DMS53 (cell line): ENCODE results near the gene GALNT2.
A peak's percentile ranks its signal among the peaks of the same experiment; 100 is the strongest.

Experiments
- DNase-seq: peaks from one replicate; lab custom pipeline; 2025; lab: John Stamatoyannopoulos, UW

GALNT2 gene

DNA sequence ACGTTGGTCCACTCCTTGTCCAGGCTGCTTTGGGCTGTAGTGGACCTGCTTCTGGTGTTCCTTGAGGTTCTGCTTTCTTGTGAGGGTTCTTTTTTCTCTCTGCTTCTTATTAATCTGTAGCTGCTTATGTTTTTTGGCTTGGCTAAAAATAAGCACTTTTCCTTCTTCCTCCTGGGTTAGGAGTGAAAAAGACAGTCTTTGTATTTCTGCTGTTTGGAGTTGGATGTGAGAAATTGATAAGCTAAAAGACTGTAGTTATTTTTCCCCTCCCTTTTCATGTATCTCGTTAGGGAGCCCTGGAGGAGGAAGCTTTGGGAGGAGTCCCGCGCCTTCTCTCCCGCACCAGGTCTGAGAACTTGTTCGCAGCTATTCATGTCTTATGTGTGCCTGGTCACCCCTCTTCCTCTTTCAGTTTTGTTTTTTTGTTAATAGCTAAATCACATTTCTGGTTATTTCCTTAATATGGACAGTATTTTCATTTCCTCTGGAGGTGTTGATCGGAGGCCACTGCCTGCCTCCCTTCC is 79.0 kb downstream of the GALNT2 start:
- no peak for DNase-seq

DNA sequence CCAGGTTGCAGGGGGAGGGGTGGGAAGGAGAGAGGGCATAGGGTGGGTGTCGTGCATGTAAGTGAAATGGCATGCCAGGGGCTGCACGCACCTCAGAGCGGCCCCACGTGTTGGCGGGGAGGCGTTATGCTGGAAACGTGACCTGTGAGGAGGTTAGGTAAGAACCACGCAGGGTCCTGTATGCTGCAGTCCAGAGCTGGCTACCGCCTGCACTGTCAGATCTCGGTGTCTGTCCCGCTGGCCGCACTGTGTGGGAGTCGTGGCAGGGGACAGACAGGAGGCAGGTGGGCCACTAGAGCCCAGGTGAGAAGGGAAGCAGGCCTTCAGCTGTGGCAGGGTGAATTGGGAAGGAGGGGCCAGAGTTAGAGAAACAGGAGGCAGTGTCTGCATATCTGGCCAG is 79.7 kb downstream of the GALNT2 start:
- DNase-seq, result no peak

DNA sequence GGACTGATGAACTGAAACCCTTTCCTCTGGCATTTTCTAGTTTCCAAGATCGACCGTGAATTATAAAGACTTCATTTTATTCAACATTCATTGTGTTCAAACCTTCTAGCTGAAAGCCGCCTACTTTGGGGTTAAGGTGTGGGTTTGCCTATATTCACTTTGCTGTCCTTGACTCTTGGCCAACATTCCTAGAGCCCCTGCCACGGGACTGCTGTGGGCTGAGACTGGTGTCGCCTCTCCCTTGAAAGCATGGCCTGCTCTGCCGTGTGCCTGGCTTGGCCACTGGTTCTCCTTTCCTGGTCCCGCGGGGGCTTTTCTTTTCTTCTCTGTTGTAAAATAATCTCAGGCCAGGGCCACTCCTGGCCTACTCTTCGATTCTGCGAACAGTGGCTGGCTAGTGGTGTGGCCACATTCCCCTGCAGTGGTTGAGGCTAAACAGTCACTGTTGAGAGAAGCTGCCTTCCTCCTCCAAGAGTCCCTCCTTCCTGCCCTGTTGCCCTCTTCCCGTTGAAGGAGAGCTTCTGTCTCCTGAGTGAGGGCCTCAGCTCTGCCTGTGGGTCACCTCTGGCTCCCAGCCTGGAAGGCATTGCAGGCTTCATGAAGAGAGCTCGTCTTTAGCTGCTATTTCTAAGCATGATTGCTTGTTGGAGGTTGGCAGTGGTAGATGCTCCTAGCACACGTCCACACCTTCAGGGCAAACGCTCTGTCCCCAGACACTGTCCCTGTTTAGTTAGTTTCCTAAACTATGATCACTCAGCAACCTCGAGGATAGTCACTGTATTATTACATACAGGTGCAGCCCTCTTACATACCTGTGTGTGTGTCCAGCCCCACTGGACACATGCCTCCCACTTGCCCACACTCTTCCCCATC is 80.5 kb downstream of the GALNT2 start:
- no peak for DNase-seq

DNA sequence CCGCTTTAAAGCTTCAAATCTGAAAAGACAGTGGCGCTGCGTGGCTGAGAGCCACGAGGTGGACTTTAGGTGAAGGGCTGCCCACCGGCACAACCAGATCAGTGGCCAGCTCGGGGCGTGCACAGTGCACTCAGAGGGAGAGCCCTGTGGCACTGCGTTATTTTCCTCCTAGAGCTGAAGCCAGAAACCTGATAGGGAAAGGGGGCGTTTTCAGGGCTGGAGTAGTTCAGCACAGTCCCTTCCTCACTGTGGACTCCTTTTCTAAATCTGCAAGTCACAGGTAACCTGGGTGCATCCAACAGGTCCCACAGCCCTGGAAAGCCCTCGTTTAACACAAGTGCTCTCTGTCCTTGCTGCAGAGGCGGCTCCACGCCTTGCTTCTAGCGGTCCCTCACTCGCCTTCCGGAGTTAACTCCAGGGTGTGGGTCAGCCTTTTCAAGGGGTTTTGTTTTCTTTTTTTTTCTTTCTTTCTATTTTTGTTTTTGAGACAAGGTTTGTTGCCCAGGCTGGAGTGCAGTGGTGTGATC is 81.2 kb downstream of the GALNT2 start:
- no peak for DNase-seq

- no peak for DNase-seq
Measured at GRCh38 chr1:230148768-230149469, 81.9 kb downstream of the GALNT2 start.

GRCh38 chr1:230149751-230150584 is 82.9 kb downstream of the GALNT2 start:
- DNase-seq, result no peak

DNA sequence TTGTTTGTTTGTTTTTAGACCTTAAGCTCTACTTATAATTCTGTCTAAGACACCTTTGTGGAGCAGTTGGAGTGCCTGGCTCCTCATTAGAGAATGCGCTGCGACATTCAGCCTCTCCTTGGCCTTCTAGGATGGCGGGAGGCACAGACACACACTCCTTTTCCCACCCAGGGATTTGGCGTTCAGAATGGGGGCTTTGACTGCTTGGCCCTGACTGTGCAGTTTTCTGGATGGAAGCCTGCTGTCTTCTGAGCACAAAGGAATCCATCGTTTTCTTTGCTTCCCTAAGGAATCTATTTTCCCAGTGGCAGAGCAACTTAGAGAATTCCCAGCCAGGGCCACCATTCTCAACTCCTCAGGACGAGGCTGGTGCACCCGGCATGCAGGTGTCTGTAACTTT is 83.6 kb downstream of the GALNT2 start:
- DNase-seq, result no peak

DNA sequence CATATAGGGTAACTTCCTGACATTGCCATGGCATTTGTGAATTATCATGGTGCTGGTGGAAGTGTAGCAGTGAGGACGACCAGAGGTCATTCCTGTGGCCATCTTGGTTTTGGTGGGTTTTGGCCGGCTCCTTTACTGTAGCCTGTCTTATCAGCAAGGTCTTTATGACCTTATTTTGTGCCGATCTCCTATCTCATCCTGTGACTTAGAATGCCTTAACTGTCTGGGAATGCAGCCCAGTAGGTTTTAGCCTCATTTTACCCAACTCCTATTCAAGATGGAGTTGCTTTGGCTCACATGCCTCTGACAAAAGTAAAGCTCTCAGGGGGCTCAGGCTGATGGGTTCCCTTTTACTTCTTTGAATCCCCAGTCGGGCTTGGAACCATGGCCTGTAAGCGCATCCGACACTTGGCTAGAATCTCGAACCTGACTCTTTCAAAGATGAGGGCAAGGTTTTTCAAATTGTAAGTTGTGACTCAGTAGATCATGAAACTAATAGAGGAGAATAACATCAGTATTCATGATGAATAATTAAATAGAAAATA is 85.0 kb downstream of the GALNT2 start:
- DNase-seq, result no peak

GRCh38 chr1:230152999-230153398 is 86.0 kb downstream of the GALNT2 start:
- DNase-seq, result no peak

- no peak for DNase-seq
Measured at GRCh38 chr1:230153641-230154296, 86.7 kb downstream of the GALNT2 start.

- DNase-seq, result no peak
Measured at GRCh38 chr1:230155021-230155420, 88.0 kb downstream of the GALNT2 start.

- no peak for DNase-seq
Measured at GRCh38 chr1:230156068-230156467, 89.0 kb downstream of the GALNT2 start.

DNA sequence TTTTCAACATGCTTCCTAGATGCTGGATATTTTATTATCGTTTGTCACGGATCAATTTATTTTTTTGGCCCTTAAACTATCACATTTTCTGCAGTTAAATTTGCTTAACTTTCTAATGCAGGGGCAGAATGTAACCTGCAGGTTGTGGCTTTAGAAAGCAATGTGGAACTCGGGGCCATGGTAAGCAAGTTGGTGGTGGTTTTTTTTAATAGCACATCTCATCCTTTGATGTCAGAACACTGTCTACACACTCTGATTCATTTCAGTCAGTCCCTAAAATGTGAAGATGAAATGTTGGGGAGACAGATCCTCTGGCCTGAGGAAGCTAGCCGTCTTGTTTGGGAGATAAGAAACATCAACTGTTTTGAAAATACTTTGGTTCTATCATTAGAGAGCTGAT is 89.5 kb downstream of the GALNT2 start:
- DNase-seq, result no peak

DNA sequence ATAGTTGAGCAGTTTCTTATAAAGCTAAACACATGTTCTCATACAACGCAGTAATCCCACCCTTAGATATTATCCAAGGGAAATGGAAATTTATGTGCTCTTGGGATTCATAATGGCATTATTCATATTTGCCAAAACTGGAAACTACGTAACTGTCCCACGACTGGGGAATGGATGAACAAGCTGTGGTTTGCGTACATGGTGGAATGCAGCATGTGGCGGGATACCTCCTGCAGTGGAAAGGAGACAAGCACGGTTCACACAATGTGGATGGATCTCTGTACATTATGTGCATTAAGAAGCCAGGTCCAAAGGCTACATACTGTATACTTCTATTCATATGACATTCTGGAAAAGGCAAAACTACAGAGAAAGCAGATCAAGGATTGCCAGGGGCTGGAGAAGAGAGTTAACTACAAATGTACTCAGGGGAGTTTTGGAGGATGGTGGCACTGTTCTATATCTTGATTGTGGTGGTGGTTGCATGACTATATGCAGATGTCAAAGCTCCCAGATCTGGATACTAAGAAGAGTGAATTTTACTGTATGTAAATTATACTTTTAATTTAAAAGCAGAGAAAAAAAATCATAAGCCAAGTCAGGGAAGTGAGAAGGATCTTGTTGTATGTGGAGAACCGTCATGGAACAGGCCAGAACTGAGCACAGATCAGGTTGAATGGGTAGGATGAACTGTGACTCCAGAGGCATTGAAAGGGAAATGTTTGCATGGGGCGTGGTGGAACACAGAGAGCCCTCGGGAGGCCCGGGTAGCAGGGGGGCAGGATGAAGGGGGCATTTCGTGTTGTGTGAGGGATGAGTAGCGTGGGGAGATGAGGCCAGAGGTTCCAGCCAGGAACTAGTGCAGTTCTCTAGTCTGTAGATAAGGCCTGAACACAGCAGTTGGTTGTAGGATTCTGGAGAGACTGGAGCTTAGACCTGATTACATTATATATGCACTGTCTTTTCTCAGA is 90.7 kb downstream of the GALNT2 start:
- DNase-seq, result peak; percentile 56

DNA sequence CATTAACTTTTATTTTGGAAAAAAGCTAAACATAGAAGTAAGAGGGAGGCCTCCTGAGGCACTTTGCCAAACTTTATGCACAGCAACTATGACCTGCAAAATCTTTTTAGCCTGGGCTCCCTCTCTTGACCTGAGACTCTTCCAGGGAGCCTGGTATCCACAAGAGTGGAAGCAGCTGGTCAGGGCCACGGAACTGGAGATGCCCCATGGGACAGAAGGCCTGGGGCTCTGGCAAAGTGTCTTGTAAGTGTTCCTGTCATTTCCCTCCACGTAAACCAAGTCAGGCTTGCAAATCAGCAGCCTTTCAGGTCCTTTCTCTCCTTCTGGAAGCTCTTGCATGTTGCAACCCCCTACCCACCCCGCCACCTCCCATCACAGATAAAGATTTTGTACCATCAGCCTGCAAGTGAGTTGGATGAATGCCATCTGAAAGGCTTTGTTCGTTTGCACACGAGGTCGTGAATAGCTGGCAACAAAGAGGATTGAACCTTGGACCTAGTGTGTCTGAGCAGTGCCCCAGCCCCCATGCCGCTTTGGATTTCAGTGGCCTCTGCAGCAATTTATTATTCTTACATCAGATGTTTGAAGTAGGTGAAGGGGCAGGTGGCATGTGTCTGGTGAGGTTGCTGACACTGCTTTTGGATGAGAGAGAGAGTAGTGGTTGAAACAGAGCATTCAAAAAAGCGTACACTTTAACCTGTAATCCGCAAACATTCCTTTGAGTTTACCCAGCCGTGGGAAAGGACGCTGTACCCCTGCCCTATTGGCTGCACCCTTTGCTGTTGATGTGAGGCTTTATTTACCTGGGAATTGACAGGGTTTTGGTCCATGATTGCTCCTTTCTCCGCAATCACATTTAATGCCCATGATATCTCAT is 91.6 kb downstream of the GALNT2 start:
- DNase-seq, result peak; percentile 87

GRCh38 chr1:230159580-230159979 is 92.5 kb downstream of the GALNT2 start:
- peak; percentile 22 for DNase-seq

- no peak for DNase-seq
Measured at GRCh38 chr1:230160957-230161771, 94.1 kb downstream of the GALNT2 start.

DNA sequence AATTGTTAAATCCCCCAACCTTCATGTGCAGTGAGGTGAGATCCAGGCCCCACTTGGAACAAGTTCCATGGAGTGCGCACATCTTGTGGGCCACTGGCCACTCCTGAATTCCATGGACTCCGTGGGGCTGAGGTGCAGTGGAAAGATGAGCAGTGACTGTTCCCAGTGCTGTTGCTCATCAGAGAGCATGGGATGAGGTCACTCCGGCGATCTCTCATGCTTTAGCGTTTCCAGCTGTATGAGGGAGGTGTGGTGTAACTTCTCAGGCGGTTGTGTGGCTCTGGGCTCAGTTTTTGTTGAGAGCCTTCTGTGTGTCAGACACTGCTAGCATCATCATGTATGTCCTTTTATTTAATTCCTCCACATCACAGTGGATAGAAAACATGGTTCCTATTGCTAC is 96.2 kb downstream of the GALNT2 start:
- peak; percentile 7 for DNase-seq
